ENCODE measurements around the gene SMYD3. TPM values are rescaled to one million over a fixed set of nuclear protein-coding genes. Genes with fewer than 3 reads are reported as not detected.

SMYD3 gene
- total RNA-seq, 1 donor from 2014 or later = 80.8 TPM

- H2AFZ ChIP-seq (ENCODE audit: low read depth, low read length) = no peak overlapping the region
- TF ChIP-seq CTCF (IDR thresholded peaks at IDR 0.05; ENCODE audit: insufficient read depth, low read depth, low read length) (no peak), EZH2 (IDR thresholded peaks at IDR 0.05; ENCODE audit: insufficient read depth, low read length) (no peak)
- H3K27ac Mint-ChIP-seq (ENCODE audit: unreplicated experiment) = no peak overlapping the region
- no peaks in the 10 kb centered on the region for H3K9me3 Mint-ChIP-seq (ENCODE audit: unreplicated experiment)
- H4K20me1 ChIP-seq (ENCODE audit: insufficient read depth, low read length) = peaks cover 14% of the 10 kb centered on the region
- no peak overlapping the region for H3K27ac ChIP-seq (ENCODE audit: low read depth, low read length)
- H3K4me2 ChIP-seq (ENCODE audit: low read length) = no peak overlapping the region
- FAIRE-seq (no peak), DNase-seq (ENCODE audit: low read depth) (no peak)
- peaks cover 9% of the 10 kb centered on the region for H3K4me1 Mint-ChIP-seq (ENCODE audit: low read depth, unreplicated experiment)
- H3K36me3 ChIP-seq (ENCODE audit: insufficient read depth, low read length) = no peaks in the 10 kb centered on the region
- H3K9ac ChIP-seq (ENCODE audit: low read length) = no peak overlapping the region
- H3K27me3 Mint-ChIP-seq (ENCODE audit: low read depth, unreplicated experiment) = no peaks in the 10 kb centered on the region
- H3K4me1 ChIP-seq (ENCODE audit: insufficient read depth, low read length) = peaks cover 4% of the 10 kb centered on the region
- no peak overlapping the region for H3K4me3 Mint-ChIP-seq (ENCODE audit: unreplicated experiment)
- no peak overlapping the region for H3K4me3 ChIP-seq (ENCODE audit: insufficient read depth, low read depth, low read length)
- no peaks in the 10 kb centered on the region for H3K9me3 ChIP-seq (ENCODE audit: insufficient read depth, low read depth, low read length)
- H3K79me2 ChIP-seq (ENCODE audit: insufficient read depth, low read length) = peaks cover 5% of the 10 kb centered on the region
- H3K27me3 ChIP-seq (ENCODE audit: insufficient read depth, low read length) = no peaks in the 10 kb centered on the region
- no peaks in the 10 kb centered on the region for H3K36me3 Mint-ChIP-seq (ENCODE audit: low read depth, unreplicated experiment)
Measured at GRCh38 chr1:246488674-246489073, 18.4 kb downstream of the SMYD3 start.

GRCh38 chr1:246483569-246483933, 23.5 kb downstream of the SMYD3 start:
- Mint-ChIP-seq H3K4me1 (ENCODE audit: low read depth, unreplicated experiment) (peaks cover 4% of the 10 kb centered on the region), H3K27ac (ENCODE audit: unreplicated experiment) (no peak overlapping the region), H3K27me3 (ENCODE audit: low read depth, unreplicated experiment) (no peaks in the 10 kb centered on the region), H3K4me3 (ENCODE audit: unreplicated experiment) (no peak overlapping the region), H3K9me3 (ENCODE audit: unreplicated experiment) (no peaks in the 10 kb centered on the region), H3K36me3 (ENCODE audit: low read depth, unreplicated experiment) (no peaks in the 10 kb centered on the region)
- no peak for DNase-seq (ENCODE audit: low read depth)
- H3K27me3 ChIP-seq (ENCODE audit: insufficient read depth, low read length) = no peaks in the 10 kb centered on the region
- H3K27ac ChIP-seq (ENCODE audit: low read depth, low read length) = no peak overlapping the region
- peaks cover 3% of the 10 kb centered on the region for H3K79me2 ChIP-seq (ENCODE audit: insufficient read depth, low read length)
- H3K9me3 ChIP-seq (ENCODE audit: insufficient read depth, low read depth, low read length) = no peaks in the 10 kb centered on the region
- no peak for FAIRE-seq
- H4K20me1 ChIP-seq (ENCODE audit: insufficient read depth, low read length) = peaks cover 5% of the 10 kb centered on the region
- no peak overlapping the region for H3K4me3 ChIP-seq (ENCODE audit: insufficient read depth, low read depth, low read length)
- H3K4me1 ChIP-seq (ENCODE audit: insufficient read depth, low read length) = no peaks in the 10 kb centered on the region
- no peak overlapping the region for H2AFZ ChIP-seq (ENCODE audit: low read depth, low read length)
- no peak overlapping the region for H3K9ac ChIP-seq (ENCODE audit: low read length)
- H3K4me2 ChIP-seq (ENCODE audit: low read length) = peak overlapping the region; percentile 36
- TF ChIP-seq EZH2 (IDR thresholded peaks at IDR 0.05; ENCODE audit: insufficient read depth, low read length) = no peak
- TF ChIP-seq CTCF (IDR thresholded peaks at IDR 0.05; ENCODE audit: insufficient read depth, low read depth, low read length) = no peak
- no peaks in the 10 kb centered on the region for H3K36me3 ChIP-seq (ENCODE audit: insufficient read depth, low read length)

- no peak for FAIRE-seq
- TF ChIP-seq EZH2 (IDR thresholded peaks at IDR 0.05; ENCODE audit: insufficient read depth, low read length) (no peak), CTCF (IDR thresholded peaks at IDR 0.05; ENCODE audit: insufficient read depth, low read depth, low read length) (no peak)
- Mint-ChIP-seq H3K4me3 (ENCODE audit: unreplicated experiment) (no peak overlapping the region), H3K36me3 (ENCODE audit: low read depth, unreplicated experiment) (no peaks in the 10 kb centered on the region), H3K27ac (ENCODE audit: unreplicated experiment) (no peak overlapping the region), H3K4me1 (ENCODE audit: low read depth, unreplicated experiment) (peaks cover 4% of the 10 kb centered on the region), H3K27me3 (ENCODE audit: low read depth, unreplicated experiment) (no peaks in the 10 kb centered on the region), H3K9me3 (ENCODE audit: unreplicated experiment) (no peaks in the 10 kb centered on the region)
- Histone ChIP-seq H3K27ac (ENCODE audit: low read depth, low read length) (no peak overlapping the region), H3K4me3 (ENCODE audit: insufficient read depth, low read depth, low read length) (no peak overlapping the region), H3K27me3 (ENCODE audit: insufficient read depth, low read length) (no peaks in the 10 kb centered on the region), H3K4me2 (ENCODE audit: low read length) (peak overlapping the region; percentile 36), H3K9me3 (ENCODE audit: insufficient read depth, low read depth, low read length) (no peaks in the 10 kb centered on the region), H3K36me3 (ENCODE audit: insufficient read depth, low read length) (no peaks in the 10 kb centered on the region), H2AFZ (ENCODE audit: low read depth, low read length) (no peak overlapping the region), H3K9ac (ENCODE audit: low read length) (no peak overlapping the region), H3K4me1 (ENCODE audit: insufficient read depth, low read length) (no peaks in the 10 kb centered on the region), H4K20me1 (ENCODE audit: insufficient read depth, low read length) (peaks cover 5% of the 10 kb centered on the region), H3K79me2 (ENCODE audit: insufficient read depth, low read length) (peaks cover 3% of the 10 kb centered on the region)
- DNase-seq (ENCODE audit: low read depth) = no peak
Measured at GRCh38 chr1:246482805-246483568, 24.1 kb downstream of the SMYD3 start.

Data from astrocyte (in vitro differentiated cells and primary cell).